ENCODE measurements around the gene COL9A3. TPM values are rescaled to one million over a fixed set of nuclear protein-coding genes. Genes with fewer than 3 reads are reported as not detected.
A peak's percentile ranks its signal among the peaks of the same experiment; 100 is the strongest.

Gene COL9A3
- total RNA-seq, 1 experiment from 2014 or later: 46.6 TPM

DNA sequence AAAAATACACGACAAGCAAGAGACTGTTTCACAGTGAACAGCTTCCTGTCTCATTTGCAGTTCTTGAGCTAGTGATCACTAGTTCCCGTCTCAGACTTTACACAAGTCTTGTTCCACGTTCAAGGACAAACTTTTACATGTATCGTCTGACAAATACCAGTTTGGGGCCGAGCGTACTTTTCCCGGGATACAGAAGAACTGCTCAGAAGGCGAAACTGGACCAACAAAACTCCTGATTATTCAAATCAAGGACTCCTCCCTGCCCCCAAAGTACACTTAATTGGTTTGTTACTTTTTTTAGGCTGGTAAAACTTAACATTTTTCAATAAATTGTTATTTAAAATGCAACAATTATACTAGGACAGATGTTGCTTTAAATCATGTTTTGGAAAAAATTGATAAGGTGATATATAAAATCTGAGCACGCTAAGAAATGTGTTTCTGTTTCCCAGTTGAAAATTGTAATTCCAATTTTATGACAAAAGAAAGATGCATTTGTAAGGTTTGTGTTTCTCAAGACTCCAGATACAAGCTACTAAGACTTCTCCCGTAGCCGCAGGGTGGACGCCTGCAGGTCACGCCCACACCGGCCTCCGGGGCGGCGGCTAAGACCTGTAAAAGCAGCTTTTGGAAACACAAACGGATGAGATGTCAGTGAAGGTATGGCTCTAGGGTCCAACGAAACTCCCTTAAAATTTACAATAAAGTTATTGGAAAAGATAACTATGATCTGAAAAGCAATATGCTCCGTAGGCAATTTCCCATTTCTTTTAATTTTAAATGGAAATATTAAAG, 61.6 kb downstream of the COL9A3 start:
- Histone ChIP-seq H3K36me3 (ENCODE audit: control insufficient read depth, insufficient read depth, low read length) (peaks cover 3% of the 10 kb centered on the region; the same call in 1 of the 2 replicates), H3K9me3 (ENCODE audit: control insufficient read depth, insufficient read depth, low read depth, low read length) (no peaks in the 10 kb centered on the region), H3K27ac (ENCODE audit: low read length) (peak overlapping the region; percentile 98), H3K4me3 (ENCODE audit: low read depth in 2 of 2, low read length in 2 of 2) (no peak overlapping the region), H3K4me1 (ENCODE audit: control insufficient read depth, insufficient read depth, low read length) (peaks cover 42% of the 10 kb centered on the region), H3K27me3 (ENCODE audit: control insufficient read depth, insufficient read depth, low read length) (no peaks in the 10 kb centered on the region)
- intact Hi-C loops (cut with micrococcal nuclease; ENCODE audit: unreplicated experiment): no loop called here
- TF ChIP-seq SIN3A (IDR thresholded peaks at IDR 0.05; ENCODE audit: borderline replicate concordance, insufficient read depth, low read depth, low read length): no peak
- TF ChIP-seq, protein P1, sequence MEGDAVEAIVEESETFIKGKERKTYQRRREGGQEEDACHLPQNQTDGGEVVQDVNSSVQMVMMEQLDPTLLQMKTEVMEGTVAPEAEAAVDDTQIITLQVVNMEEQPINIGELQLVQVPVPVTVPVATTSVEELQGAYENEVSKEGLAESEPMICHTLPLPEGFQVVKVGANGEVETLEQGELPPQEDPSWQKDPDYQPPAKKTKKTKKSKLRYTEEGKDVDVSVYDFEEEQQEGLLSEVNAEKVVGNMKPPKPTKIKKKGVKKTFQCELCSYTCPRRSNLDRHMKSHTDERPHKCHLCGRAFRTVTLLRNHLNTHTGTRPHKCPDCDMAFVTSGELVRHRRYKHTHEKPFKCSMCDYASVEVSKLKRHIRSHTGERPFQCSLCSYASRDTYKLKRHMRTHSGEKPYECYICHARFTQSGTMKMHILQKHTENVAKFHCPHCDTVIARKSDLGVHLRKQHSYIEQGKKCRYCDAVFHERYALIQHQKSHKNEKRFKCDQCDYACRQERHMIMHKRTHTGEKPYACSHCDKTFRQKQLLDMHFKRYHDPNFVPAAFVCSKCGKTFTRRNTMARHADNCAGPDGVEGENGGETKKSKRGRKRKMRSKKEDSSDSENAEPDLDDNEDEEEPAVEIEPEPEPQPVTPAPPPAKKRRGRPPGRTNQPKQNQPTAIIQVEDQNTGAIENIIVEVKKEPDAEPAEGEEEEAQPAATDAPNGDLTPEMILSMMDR (IDR thresholded peaks at IDR 0.05): no peak
- ATAC-seq: no peak
- BruUV-seq (replicated peaks): TSS peak; percentile 63
- DNase-seq (ENCODE audit: low read depth, low spot score): no peak
- in situ Hi-C loops (cut with HindIII; ENCODE audit: low pct_unique_long_range_greater_than_20kb, low sequenced_read_pairs): no loop called here
- CTCF ChIA-PET: interaction anchor here (0.6 kb wide), 1 partner anchor 58 kb away, joined by 5 read pairs; no protein-coding TSS in a partner anchor
- POLR2A ChIA-PET: no interaction called here

DNA sequence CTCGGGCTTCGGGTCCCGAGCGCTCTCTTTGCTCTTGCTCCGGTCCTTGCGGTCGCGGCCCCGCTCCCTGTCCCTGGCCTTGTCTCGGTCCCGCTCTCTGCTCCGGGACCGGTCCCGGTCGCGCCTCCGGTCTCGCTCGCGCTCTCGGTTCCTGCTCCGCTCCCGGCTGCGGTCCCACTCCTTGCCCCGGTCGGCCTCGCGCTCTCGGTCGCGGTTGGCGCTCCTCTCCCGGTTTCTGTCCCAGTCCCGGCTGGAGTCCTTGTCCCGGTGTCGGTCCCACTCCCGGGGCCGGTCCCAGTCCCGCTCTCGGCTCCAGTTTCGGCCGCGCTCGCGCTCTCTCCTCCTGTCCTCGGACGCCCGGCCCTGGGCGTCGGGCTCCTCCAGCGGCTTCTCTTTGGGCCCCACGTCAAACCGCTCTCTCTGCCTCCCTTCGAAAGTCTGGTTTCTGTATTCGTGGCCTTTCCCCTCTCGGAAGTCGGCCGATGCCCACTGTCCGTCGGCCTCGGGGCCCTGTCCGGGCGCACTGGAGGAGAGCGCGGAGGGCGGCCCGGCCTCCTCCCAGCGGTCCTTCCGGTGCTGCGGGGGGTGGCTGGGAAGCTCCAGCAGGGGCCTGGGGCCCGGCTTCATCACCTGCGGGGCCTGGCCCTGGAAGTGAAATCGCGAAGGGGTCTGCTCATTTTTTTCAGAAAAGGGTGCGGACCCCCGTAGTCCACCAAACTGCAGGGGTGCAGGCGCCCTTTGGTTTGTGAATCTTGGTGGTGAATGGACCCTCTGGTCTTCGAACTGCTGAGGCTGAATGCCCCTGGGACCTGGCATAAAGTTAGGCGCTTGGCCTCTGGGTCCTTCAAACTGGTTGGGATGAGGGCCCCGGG, 62.7 kb downstream of the COL9A3 start:
- intact Hi-C loops (cut with micrococcal nuclease; ENCODE audit: unreplicated experiment) (no loop called here), in situ Hi-C loops (cut with HindIII; ENCODE audit: low pct_unique_long_range_greater_than_20kb, low sequenced_read_pairs) (no loop called here)
- DNase-seq (ENCODE audit: low read depth, low spot score): no peak
- Histone ChIP-seq H3K9me3 (ENCODE audit: control insufficient read depth, insufficient read depth, low read depth, low read length) (no peaks in the 10 kb centered on the region), H3K4me3 (ENCODE audit: low read depth in 2 of 2, low read length in 2 of 2) (no peak overlapping the region), H3K4me1 (ENCODE audit: control insufficient read depth, insufficient read depth, low read length) (peaks cover 38% of the 10 kb centered on the region), H3K27ac (ENCODE audit: low read length) (no peak overlapping the region), H3K27me3 (ENCODE audit: control insufficient read depth, insufficient read depth, low read length) (no peaks in the 10 kb centered on the region), H3K36me3 (ENCODE audit: control insufficient read depth, insufficient read depth, low read length) (peaks cover 3% of the 10 kb centered on the region; the same call in 1 of the 2 replicates)
- no peak for TF ChIP-seq POLR2AphosphoS5 (IDR thresholded peaks at IDR 0.05; ENCODE audit: low read depth, low read length)
- TF ChIP-seq, protein P2, sequence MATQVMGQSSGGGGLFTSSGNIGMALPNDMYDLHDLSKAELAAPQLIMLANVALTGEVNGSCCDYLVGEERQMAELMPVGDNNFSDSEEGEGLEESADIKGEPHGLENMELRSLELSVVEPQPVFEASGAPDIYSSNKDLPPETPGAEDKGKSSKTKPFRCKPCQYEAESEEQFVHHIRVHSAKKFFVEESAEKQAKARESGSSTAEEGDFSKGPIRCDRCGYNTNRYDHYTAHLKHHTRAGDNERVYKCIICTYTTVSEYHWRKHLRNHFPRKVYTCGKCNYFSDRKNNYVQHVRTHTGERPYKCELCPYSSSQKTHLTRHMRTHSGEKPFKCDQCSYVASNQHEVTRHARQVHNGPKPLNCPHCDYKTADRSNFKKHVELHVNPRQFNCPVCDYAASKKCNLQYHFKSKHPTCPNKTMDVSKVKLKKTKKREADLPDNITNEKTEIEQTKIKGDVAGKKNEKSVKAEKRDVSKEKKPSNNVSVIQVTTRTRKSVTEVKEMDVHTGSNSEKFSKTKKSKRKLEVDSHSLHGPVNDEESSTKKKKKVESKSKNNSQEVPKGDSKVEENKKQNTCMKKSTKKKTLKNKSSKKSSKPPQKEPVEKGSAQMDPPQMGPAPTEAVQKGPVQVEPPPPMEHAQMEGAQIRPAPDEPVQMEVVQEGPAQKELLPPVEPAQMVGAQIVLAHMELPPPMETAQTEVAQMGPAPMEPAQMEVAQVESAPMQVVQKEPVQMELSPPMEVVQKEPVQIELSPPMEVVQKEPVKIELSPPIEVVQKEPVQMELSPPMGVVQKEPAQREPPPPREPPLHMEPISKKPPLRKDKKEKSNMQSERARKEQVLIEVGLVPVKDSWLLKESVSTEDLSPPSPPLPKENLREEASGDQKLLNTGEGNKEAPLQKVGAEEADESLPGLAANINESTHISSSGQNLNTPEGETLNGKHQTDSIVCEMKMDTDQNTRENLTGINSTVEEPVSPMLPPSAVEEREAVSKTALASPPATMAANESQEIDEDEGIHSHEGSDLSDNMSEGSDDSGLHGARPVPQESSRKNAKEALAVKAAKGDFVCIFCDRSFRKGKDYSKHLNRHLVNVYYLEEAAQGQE (IDR thresholded peaks at IDR 0.05; ENCODE audit: insufficient read depth in 1 of 2, low read depth in 2 of 2, low read length in 1 of 2): no peak
- no peak for ATAC-seq
- ChIA-PET CTCF (no interaction called here), POLR2A (no interaction called here)
- no TSS peak for BruUV-seq (replicated peaks)
